ENCODE data around the gene DLGAP4. TPM values are rescaled to one million over a fixed set of nuclear protein-coding genes. Genes with fewer than 3 reads are reported as not detected.

The DLGAP4 gene
- 10 to 100 TPM; 22.0 to 26.9 (median 24.0) TPM for total RNA-seq

- H3K27ac ChIP-seq = no peak within 1 kb of the TSS
- H3K4me3 ChIP-seq = peak within 1 kb of the TSS in 2 of 3 donors; percentile 53 to 69
- DNase-seq (ENCODE audit: low spot score in 2 of 2) = no peak
- H3K4me1 ChIP-seq = peaks cover 0 to 7% of the 10 kb centered on the region in 2 donors
- H3K27me3 ChIP-seq = peaks cover 5 to 65% of the 10 kb centered on the region in 2 donors
- no peaks in the 10 kb centered on the region for H3K36me3 ChIP-seq
- no peaks in the 10 kb centered on the region for H3K9me3 ChIP-seq
- intact Hi-C loops (cut with DNase I; ENCODE audit: low total_unique reads) = no loop called here
- TF ChIP-seq POLR2AphosphoS5 (IDR thresholded peaks at IDR 0.05) (no peak), POLR2A (IDR thresholded peaks at IDR 0.05) (no peak), CTCF (IDR thresholded peaks at IDR 0.05) (no peak)
These were observed at the start of gene DLGAP4 for GRCh38 chr20:36305602-36306551. Gene DLGAP4 (plus strand): TSS chr20:36306339. CDS start chr20:36431718, 125,379 bp downstream.

GRCh38 chr20:36259177-36260061 is 46.7 kb upstream of the DLGAP4 start:
- intact Hi-C loops (cut with DNase I; ENCODE audit: low total_unique reads) = no loop called here
- Histone ChIP-seq H3K36me3 (no peaks in the 10 kb centered on the region), H3K27me3 (no peaks in the 10 kb centered on the region), H3K4me1 (no peaks in the 10 kb centered on the region), H3K4me3 (no peak overlapping the region), H3K27ac (no peak overlapping the region), H3K9me3 (no peaks in the 10 kb centered on the region)
- TF ChIP-seq CTCF (IDR thresholded peaks at IDR 0.05) (no peak), POLR2AphosphoS5 (IDR thresholded peaks at IDR 0.05) (no peak), POLR2A (IDR thresholded peaks at IDR 0.05) (no peak)
- no peak for DNase-seq (ENCODE audit: low spot score in 2 of 2)

GRCh38 chr20:36260316-36260715 is 45.8 kb upstream of the DLGAP4 start:
- Histone ChIP-seq H3K9me3 (no peaks in the 10 kb centered on the region), H3K27ac (no peak overlapping the region), H3K4me1 (no peaks in the 10 kb centered on the region), H3K27me3 (no peaks in the 10 kb centered on the region), H3K36me3 (no peaks in the 10 kb centered on the region), H3K4me3 (no peak overlapping the region)
- intact Hi-C loops (cut with DNase I; ENCODE audit: low total_unique reads) = no loop called here
- no peak for TF ChIP-seq CTCF (IDR thresholded peaks at IDR 0.05)
- no peak for TF ChIP-seq POLR2A (IDR thresholded peaks at IDR 0.05)
- no peak for TF ChIP-seq POLR2AphosphoS5 (IDR thresholded peaks at IDR 0.05)
- DNase-seq (ENCODE audit: low spot score in 2 of 2) = no peak

- Histone ChIP-seq H3K27me3 (no peaks in the 10 kb centered on the region), H3K4me3 (no peak overlapping the region), H3K27ac (no peak overlapping the region), H3K36me3 (no peaks in the 10 kb centered on the region), H3K4me1 (no peaks in the 10 kb centered on the region), H3K9me3 (no peaks in the 10 kb centered on the region)
- intact Hi-C loops (cut with DNase I; ENCODE audit: low total_unique reads) = no loop called here
- DNase-seq (ENCODE audit: low spot score in 2 of 2) = no peak
- no peak for TF ChIP-seq CTCF (IDR thresholded peaks at IDR 0.05)
- TF ChIP-seq POLR2A (IDR thresholded peaks at IDR 0.05) = no peak
- TF ChIP-seq POLR2AphosphoS5 (IDR thresholded peaks at IDR 0.05) = no peak
These were observed 44.6 kb upstream of the DLGAP4 start for GRCh38 chr20:36261389-36262105.

All from breast epithelium (tissue), 4 donors.